H9 (cell line): ENCODE measurements around the gene SDK1. TPM values are rescaled to one million over a fixed set of nuclear protein-coding genes. Genes with fewer than 3 reads are reported as not detected.

Experiments used
- DNase-seq: peaks from one replicate; pipeline ENCODE4 v3.0.0-alpha.2; 2017
- H2AFZ ChIP-seq: one replicate; pipeline ENCODE4 v1.6.1; 2013; ENCODE audit warnings: mild to moderate bottlenecking, low read length, control low read depth, moderate library complexity
- H2AK5ac ChIP-seq: 2 replicates; pipeline ENCODE4 v1.6.1; 2013; ENCODE audit warnings: low read length, control low read depth, mixed read lengths; ENCODE audit not compliant: insufficient read length
- H2BK120ac ChIP-seq: one replicate; pipeline ENCODE4 v1.6.1; 2013; ENCODE audit warnings: low read depth, mild to moderate bottlenecking, low read length, control low read depth, inconsistent platforms; ENCODE audit not compliant: poor library complexity, severe bottlenecking
- H2BK12ac ChIP-seq: 2 replicates; pipeline ENCODE4 v1.6.1; 2013; ENCODE audit warnings: low read length, control low read depth, mixed read lengths, low read depth; ENCODE audit not compliant: insufficient read length
- H2BK15ac ChIP-seq: 2 replicates; pipeline ENCODE4 v1.6.1; 2013; ENCODE audit warnings: low read depth, low read length, control low read depth
- H2BK20ac ChIP-seq: one replicate; pipeline ENCODE4 v1.6.1; 2013; ENCODE audit warnings: low read depth, mild to moderate bottlenecking, low read length, control low read depth, inconsistent platforms; ENCODE audit not compliant: poor library complexity, severe bottlenecking
- H2BK5ac ChIP-seq: 2 replicates; pipeline ENCODE4 v1.6.1; 2013; ENCODE audit warnings: low read length, control low read depth, mixed read lengths; ENCODE audit not compliant: insufficient read length
- H3K14ac ChIP-seq: 2 replicates; pipeline ENCODE4 v1.6.1; 2013; ENCODE audit warnings: low read length, control low read depth; ENCODE audit not compliant: insufficient read depth
- H3K18ac ChIP-seq: 2 replicates; pipeline ENCODE4 v1.6.1; 2013; ENCODE audit warnings: low read depth, mild to moderate bottlenecking, mixed read lengths, low read length, control low read depth; ENCODE audit not compliant: insufficient read length
- H3K23ac ChIP-seq: 2 replicates; pipeline ENCODE4 v1.6.1; 2013; ENCODE audit warnings: low read length, control low read depth, mixed read lengths, low read depth; ENCODE audit not compliant: insufficient read length
- H3K23me2 ChIP-seq: 2 replicates; pipeline ENCODE4 v1.6.1; 2013; ENCODE audit warnings: low read depth, mild to moderate bottlenecking, mixed read lengths, low read length, control low read depth; ENCODE audit not compliant: insufficient read length, poor library complexity, severe bottlenecking
- H3K27ac ChIP-seq: 2 replicates; pipeline ENCODE4 v1.5.1; 2013; ENCODE audit warnings: low read length, control low read depth, mixed read lengths, low read depth; ENCODE audit not compliant: insufficient read length
- H3K27me3 ChIP-seq: 2 replicates; pipeline ENCODE4 v1.6.1; 2013; ENCODE audit warnings: low read length, control low read depth, inconsistent platforms; ENCODE audit not compliant: insufficient read depth
- H3K4ac ChIP-seq: 2 replicates; pipeline ENCODE4 v1.6.1; 2013; ENCODE audit warnings: low read depth, mild to moderate bottlenecking, control low read depth, inconsistent platforms, low read length, moderate library complexity
- H3K4me1 ChIP-seq: 2 replicates; pipeline ENCODE4 v1.6.1; 2013; ENCODE audit warnings: low read length, control low read depth, inconsistent platforms; ENCODE audit not compliant: insufficient read depth
- H3K4me2 ChIP-seq: 2 replicates; pipeline ENCODE4 v1.6.1; 2013; ENCODE audit warnings: low read length, control low read depth, mixed read lengths; ENCODE audit not compliant: insufficient read length, insufficient read depth
- H3K56ac ChIP-seq: 2 replicates; pipeline ENCODE4 v1.6.1; 2013; ENCODE audit warnings: low read depth, mild to moderate bottlenecking, mixed read lengths, low read length, control low read depth; ENCODE audit not compliant: insufficient read length
- H3K79me1 ChIP-seq: 2 replicates; pipeline ENCODE4 v1.6.1; 2013; ENCODE audit warnings: low read depth, mild to moderate bottlenecking, moderate library complexity, low read length, control low read depth, inconsistent platforms; ENCODE audit not compliant: insufficient read depth, poor library complexity, severe bottlenecking
- H3K79me2 ChIP-seq: 2 replicates; pipeline ENCODE4 v1.6.1; 2013; ENCODE audit warnings: low read length, control low read depth, inconsistent platforms; ENCODE audit not compliant: insufficient read depth
- H3K9ac ChIP-seq: 2 replicates; pipeline ENCODE4 v1.6.1; 2013; ENCODE audit warnings: low read length, control low read depth, mixed read lengths; ENCODE audit not compliant: insufficient read length; ENCODE audit errors: extremely low read depth
- H3K9me3 ChIP-seq: one replicate; pipeline ENCODE4 v1.6.1; 2013; ENCODE audit warnings: low read depth, low read length, inconsistent platforms; ENCODE audit not compliant: control insufficient read depth
- H3T11ph ChIP-seq: one replicate; pipeline ENCODE4 v1.6.1; 2013; ENCODE audit warnings: mild to moderate bottlenecking, low read length, control low read depth, inconsistent platforms
- H4K20me1 ChIP-seq: one replicate; pipeline ENCODE4 v1.6.1; 2013; ENCODE audit not compliant: control insufficient read depth, insufficient read length, insufficient read depth
- H4K5ac ChIP-seq: 2 replicates; pipeline ENCODE4 v1.6.1; 2013; ENCODE audit warnings: low read depth, mild to moderate bottlenecking, mixed read lengths, low read length, control low read depth; ENCODE audit not compliant: insufficient read length
- H4K8ac ChIP-seq: replicated peaks from 2 replicates; pipeline ENCODE4 v1.6.1; 2013; ENCODE audit warnings: low read length, control low read depth, mixed read lengths, low read depth; ENCODE audit not compliant: insufficient read length
- H4K91ac ChIP-seq: 2 replicates; pipeline ENCODE4 v1.6.1; 2013; ENCODE audit warnings: low read depth, mild to moderate bottlenecking, moderate library complexity, mixed read lengths, low read length, control low read depth; ENCODE audit not compliant: insufficient read length
- H3K27ac Mint-ChIP-seq, 3 experiments: 2 replicates in 2 of 3; 3 replicates in 1 of 3; pipeline ENCODE4 v1.8.0; 2020 to 2021; ENCODE audit warnings: mixed read lengths in 3 of 3, mild to moderate bottlenecking in 1 of 3, moderate library complexity in 1 of 3
- H3K27me3 Mint-ChIP-seq: 2 replicates; pipeline ENCODE4 v1.8.0; 2021; ENCODE audit warnings: low read depth, mild to moderate bottlenecking, moderate library complexity, mixed read lengths
- H3K36me3 Mint-ChIP-seq, 3 experiments: 2 replicates in 2 of 3; 3 replicates in 1 of 3; pipeline ENCODE4 v1.8.0; 2020 to 2021; ENCODE audit warnings: low read depth in 3 of 3, mixed read lengths in 3 of 3; ENCODE audit not compliant: insufficient read depth in 1 of 3
- H3K4me1 Mint-ChIP-seq, 2 experiments: 2 replicates each; pipeline ENCODE4 v1.8.0; 2020; ENCODE audit warnings: mixed read lengths in 2 of 2
- H3K4me3 Mint-ChIP-seq, 2 experiments: 2 replicates in 1 of 2; 3 replicates in 1 of 2; pipeline ENCODE4 v1.8.0; 2020 to 2021; ENCODE audit warnings: mild to moderate bottlenecking in 2 of 2, mixed read lengths in 2 of 2, moderate library complexity in 1 of 2
- H3K9me3 Mint-ChIP-seq, 2 experiments: 2 replicates in 1 of 2; 3 replicates in 1 of 2; pipeline ENCODE4 v1.8.0; 2020; ENCODE audit warnings: mild to moderate bottlenecking in 2 of 2, mixed read lengths in 2 of 2, moderate library complexity in 1 of 2
- WGBS: extraction: QIAGEN DNeasy Blood & Tissue Kit; methylation state at CpG from one replicate; pipeline ENCODE4 v1.1.7; 2013; ENCODE audit warnings: missing lambda C conversion rate, low lambda C conversion rate, mixed read lengths; ENCODE audit not compliant: insufficient read length; ENCODE audit errors: extremely low coverage; 5-methylcytosine and 5-hydroxymethylcytosine counted together
- total RNA-seq: library from RNA; stranded (reverse); gene quantifications from 2 replicates; pipeline ENCODE4 v1.2.1, GENCODE V29; 2021
- TF ChIP-seq, protein P1 (sequence below): fragments of 200-600 bp; sonication (generic); conservative IDR thresholded peaks from 3 replicates; pipeline ENCODE4 v1.8.0; 2021; ENCODE audit warnings: antibody characterized with exemption, mild to moderate bottlenecking

Gene SDK1
- total RNA-seq, 1 experiment from 2014 or later, result 8.7 TPM

GRCh38 chr7:3264693-3265339, 36.2 kb upstream of the SDK1 start:
- peaks cover 2% of the 10 kb centered on the region; the same call in 1 of the 2 replicates for H3K4me1 ChIP-seq
- H3K23me2 ChIP-seq, result no peaks in the 10 kb centered on the region
- H3K4me3 Mint-ChIP-seq, result no peak overlapping the region
- no peak overlapping the region for H3K9ac ChIP-seq
- no peak overlapping the region for H2BK12ac ChIP-seq
- H3K4me2 ChIP-seq, result no peak overlapping the region
- H3K9me3 Mint-ChIP-seq, result no peaks in the 10 kb centered on the region
- no peaks in the 10 kb centered on the region for H3K27me3 Mint-ChIP-seq
- no peak overlapping the region for H3K18ac ChIP-seq
- H2BK120ac ChIP-seq, result no peak overlapping the region
- H3K79me2 ChIP-seq, result no peaks in the 10 kb centered on the region
- no peak for DNase-seq
- no peak overlapping the region for H2BK15ac ChIP-seq
- H4K20me1 ChIP-seq, result no peaks in the 10 kb centered on the region
- no peak overlapping the region for H3T11ph ChIP-seq
- no peak overlapping the region for H3K27ac ChIP-seq
- no peak overlapping the region for H3K14ac ChIP-seq
- H3K79me1 ChIP-seq, result no peaks in the 10 kb centered on the region
- no peak overlapping the region for H3K4ac ChIP-seq
- H2AK5ac ChIP-seq, result no peak overlapping the region
- H4K91ac ChIP-seq, result no peak overlapping the region
- TF ChIP-seq, protein P1, sequence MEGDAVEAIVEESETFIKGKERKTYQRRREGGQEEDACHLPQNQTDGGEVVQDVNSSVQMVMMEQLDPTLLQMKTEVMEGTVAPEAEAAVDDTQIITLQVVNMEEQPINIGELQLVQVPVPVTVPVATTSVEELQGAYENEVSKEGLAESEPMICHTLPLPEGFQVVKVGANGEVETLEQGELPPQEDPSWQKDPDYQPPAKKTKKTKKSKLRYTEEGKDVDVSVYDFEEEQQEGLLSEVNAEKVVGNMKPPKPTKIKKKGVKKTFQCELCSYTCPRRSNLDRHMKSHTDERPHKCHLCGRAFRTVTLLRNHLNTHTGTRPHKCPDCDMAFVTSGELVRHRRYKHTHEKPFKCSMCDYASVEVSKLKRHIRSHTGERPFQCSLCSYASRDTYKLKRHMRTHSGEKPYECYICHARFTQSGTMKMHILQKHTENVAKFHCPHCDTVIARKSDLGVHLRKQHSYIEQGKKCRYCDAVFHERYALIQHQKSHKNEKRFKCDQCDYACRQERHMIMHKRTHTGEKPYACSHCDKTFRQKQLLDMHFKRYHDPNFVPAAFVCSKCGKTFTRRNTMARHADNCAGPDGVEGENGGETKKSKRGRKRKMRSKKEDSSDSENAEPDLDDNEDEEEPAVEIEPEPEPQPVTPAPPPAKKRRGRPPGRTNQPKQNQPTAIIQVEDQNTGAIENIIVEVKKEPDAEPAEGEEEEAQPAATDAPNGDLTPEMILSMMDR, result no peak
- no peaks in the 10 kb centered on the region; a peak in 1 of 7 replicates for H3K36me3 Mint-ChIP-seq
- H4K8ac ChIP-seq, result no peak overlapping the region
- no peak overlapping the region for H3K23ac ChIP-seq
- H2BK5ac ChIP-seq, result no peak overlapping the region
- H2AFZ ChIP-seq, result no peak overlapping the region
- WGBS, result no CpG with 5 or more reads among the region's 9 CpGs
- no peaks in the 10 kb centered on the region for H3K9me3 ChIP-seq
- no peak overlapping the region for H3K56ac ChIP-seq
- no peak overlapping the region for H4K5ac ChIP-seq
- H3K4me1 Mint-ChIP-seq, result peaks cover 40 to 48% of the 10 kb centered on the region in 2 experiments
- no peak overlapping the region for H2BK20ac ChIP-seq
- no peaks in the 10 kb centered on the region for H3K27me3 ChIP-seq
- no peak overlapping the region for H3K27ac Mint-ChIP-seq
